Body of pancreas (tissue), 4 donors: ENCODE results near the gene TNFRSF11A.

Source experiments
- CTCF ChIP-seq, 7 experiments: fragments of 450-650 bp in 4 of 7; fragments of 200-600 bp in 3 of 7; sonication (generic) in 3 of 7; IDR thresholded peaks; one replicate each; pipeline ENCODE4 v1.5.1; 2016 to 2019; ENCODE audit warnings: antibody characterized with exemption in 7 of 7
- POLR2A ChIP-seq, 3 donors: fragments of 450-650 bp; IDR thresholded peaks; one replicate each; pipeline ENCODE4 v1.6.1; 2016; ENCODE audit warnings: antibody characterized with exemption in 3 of 3, mild to moderate bottlenecking in 2 of 3

- TF ChIP-seq POLR2A (IDR thresholded peaks at IDR 0.05) (no peak), CTCF (IDR thresholded peaks at IDR 0.05) (no peak)
Measured at GRCh38 chr18:62294073-62294472, 31.0 kb upstream of the TNFRSF11A start.
